Body of pancreas (tissue), 4 donors: ENCODE measurements around the gene VTA1. TPM values are rescaled to one million over a fixed set of nuclear protein-coding genes. Genes with fewer than 3 reads are reported as not detected.

Experiments
- ATAC-seq: fragments of 150-250 bp; one replicate; pipeline ENCODE4 v1.9.1; 2016
- DNase-seq, 4 donors: peaks; one replicate each; pipeline ENCODE4 v3.0.0-alpha.2; 2019
- H3K27ac ChIP-seq, 4 donors: fragments of 200-600 bp; sonication (generic); 1 replicate in 3 of 4; 2 replicates in 1 of 4; pipeline versions ENCODE4 v1.5.1 to v1.6.1; 2016 to 2019; ENCODE audit warnings: mild to moderate bottlenecking in 1 of 4, mixed read lengths in 1 of 4, moderate library complexity in 1 of 4
- H3K27me3 ChIP-seq, 2 donors: fragments of 200-600 bp; sonication (generic); one replicate each; pipeline ENCODE4 v1.6.0; 2016; ENCODE audit warnings: mild to moderate bottlenecking in 1 of 2
- H3K36me3 ChIP-seq, 2 donors: fragments of 200-600 bp; sonication (generic); replicated peaks in 1 of 2; 2 replicates each; pipeline ENCODE4 v1.5.1; 2016; ENCODE audit warnings: low read depth in 2 of 2; ENCODE audit not compliant: insufficient read depth in 1 of 2
- H3K4me1 ChIP-seq: fragments of 200-600 bp; sonication (generic); one replicate; pipeline ENCODE4 v1.6.0; 2016
- H3K4me3 ChIP-seq, 2 donors: fragments of 200-600 bp; sonication (generic); 1 replicate in 1 of 2; 2 replicates in 1 of 2; pipeline ENCODE4 v1.5.1; 2016 to 2019
- H3K9me3 ChIP-seq, 3 donors: fragments of 200-600 bp; sonication (generic); 1 replicate in 2 of 3; 2 replicates in 1 of 3; pipeline ENCODE4 v1.5.1; 2016
- CTCF ChIP-seq, 7 experiments: fragments of 450-650 bp in 4 of 7; fragments of 200-600 bp in 3 of 7; sonication (generic) in 3 of 7; IDR thresholded peaks; one replicate each; pipeline ENCODE4 v1.5.1; 2016 to 2019; ENCODE audit warnings: antibody characterized with exemption in 7 of 7
- POLR2A ChIP-seq, 3 donors: fragments of 450-650 bp; IDR thresholded peaks; one replicate each; pipeline ENCODE4 v1.6.1; 2016; ENCODE audit warnings: antibody characterized with exemption in 3 of 3, mild to moderate bottlenecking in 2 of 3
- WGBS, 2 donors: methylation state at CpG; one replicate each; pipeline ENCODE4 v1.1.5; 2017; 5-methylcytosine and 5-hydroxymethylcytosine counted together
- intact Hi-C: fragments of 100-400 bp; cut with DNase I; formaldehyde crosslinking; loops from one replicate; pipeline ENCODE4 v1.15.1; 2023
- total RNA-seq, 2 donors: library from RNA; depleted of rRNA; stranded (reverse); fragments of >200 nt; gene quantifications; one replicate each; pipeline ENCODE4 v1.1.0, GENCODE V29; 2016

The VTA1 gene
- total RNA-seq, 2 donors from 2014 or later, result 5.9 to 11.9 TPM

GRCh38 chr6:142240179-142240578 lies 93.1 kb downstream of the VTA1 start:
- intact Hi-C loops, result no loop called here
- Histone ChIP-seq H3K9me3 (no peaks in the 10 kb centered on the region), H3K36me3 (no peaks in the 10 kb centered on the region), H3K27ac (no peak overlapping the region), H3K4me1 (no peaks in the 10 kb centered on the region), H3K27me3 (no peaks in the 10 kb centered on the region), H3K4me3 (no peak overlapping the region)
- DNase-seq, result no peak
- TF ChIP-seq CTCF (IDR thresholded peaks at IDR 0.05) (no peak), POLR2A (IDR thresholded peaks at IDR 0.05) (no peak)
- WGBS, 2 donors, result 88% methylated on average over 4 of the region's 4 CpGs
- no peak for ATAC-seq

GRCh38 chr6:142241061-142241460 lies 94.0 kb downstream of the VTA1 start:
- no peak for ATAC-seq
- intact Hi-C loops, result no loop called here
- H3K4me3 ChIP-seq, result no peak overlapping the region
- no peaks in the 10 kb centered on the region for H3K4me1 ChIP-seq
- H3K27me3 ChIP-seq, result no peaks in the 10 kb centered on the region
- H3K36me3 ChIP-seq, result no peaks in the 10 kb centered on the region
- no peak for TF ChIP-seq CTCF (IDR thresholded peaks at IDR 0.05)
- no peak for TF ChIP-seq POLR2A (IDR thresholded peaks at IDR 0.05)
- H3K9me3 ChIP-seq, result no peaks in the 10 kb centered on the region
- no peak for DNase-seq
- H3K27ac ChIP-seq, result no peak overlapping the region

GRCh38 chr6:142242269-142242668 lies 95.2 kb downstream of the VTA1 start:
- Histone ChIP-seq H3K27ac (no peak overlapping the region), H3K36me3 (no peaks in the 10 kb centered on the region), H3K9me3 (no peaks in the 10 kb centered on the region), H3K4me3 (no peak overlapping the region), H3K4me1 (no peaks in the 10 kb centered on the region), H3K27me3 (no peaks in the 10 kb centered on the region)
- DNase-seq (no peak), ATAC-seq (no peak)
- intact Hi-C loops, result no loop called here
- TF ChIP-seq CTCF (IDR thresholded peaks at IDR 0.05) (no peak), POLR2A (IDR thresholded peaks at IDR 0.05) (no peak)
- 46 to 51% methylated on average over 4 of the region's 4 CpGs for whole genome bisulfite sequencing, 2 donors

- no peak for DNase-seq
- no peaks in the 10 kb centered on the region for H3K27me3 ChIP-seq
- no peak overlapping the region for H3K27ac ChIP-seq
- no peak for ATAC-seq
- H3K9me3 ChIP-seq, result no peaks in the 10 kb centered on the region
- no peaks in the 10 kb centered on the region for H3K4me1 ChIP-seq
- H3K36me3 ChIP-seq, result no peaks in the 10 kb centered on the region
- no peak overlapping the region for H3K4me3 ChIP-seq
- TF ChIP-seq POLR2A (IDR thresholded peaks at IDR 0.05) (no peak), CTCF (IDR thresholded peaks at IDR 0.05) (no peak)
- intact Hi-C loops, result no loop called here
- WGBS, 2 donors, result 55 to 71% methylated on average over 6 of the region's 6 CpGs
Observed at GRCh38 chr6:142246960-142247359, 99.9 kb downstream of the VTA1 start.

- H3K4me3 ChIP-seq, result no peak overlapping the region
- TF ChIP-seq CTCF (IDR thresholded peaks at IDR 0.05), result no peak
- TF ChIP-seq POLR2A (IDR thresholded peaks at IDR 0.05), result no peak
- no peaks in the 10 kb centered on the region for H3K36me3 ChIP-seq
- 45 to 46% methylated on average over 3 of the region's 3 CpGs for WGBS, 2 donors
- H3K27ac ChIP-seq, result no peak overlapping the region
- H3K27me3 ChIP-seq, result no peaks in the 10 kb centered on the region
- H3K9me3 ChIP-seq, result no peaks in the 10 kb centered on the region
- intact Hi-C loops, result no loop called here
- H3K4me1 ChIP-seq, result no peaks in the 10 kb centered on the region
- DNase-seq (no peak), ATAC-seq (no peak)
Observed at GRCh38 chr6:142249266-142249665, 102.2 kb downstream of the VTA1 start.
